H4 (cell line): ENCODE results near the gene DUS3L. TPM values are rescaled to one million over a fixed set of nuclear protein-coding genes. Genes with fewer than 3 reads are reported as not detected.

ENCODE experiments used
- DNase-seq: peaks from one replicate; pipeline ENCODE4 v3.0.0-alpha.2; 2015; ENCODE audit warnings: low spot score
- total RNA-seq: library from RNA; depleted of rRNA; stranded (reverse); fragments of >200 nt; shearing (Covaris generic); gene quantifications from 2 replicates; pipeline ENCODE4 v1.2.3, GENCODE V29; 2014; rRNA removed

The DUS3L gene
- total RNA-seq: 23.2 and 28.1 TPM in 2 replicates

GRCh38 chr19:5790559-5791520 is at the start of gene DUS3L:
DUS3L (minus strand) TSS chr19:5791163; CDS start chr19:5791141, 22 bp downstream.
- peak; percentile 99 for DNase-seq

- DNase-seq: no peak
Measured at GRCh38 chr19:5839065-5840017, 48.4 kb upstream of the DUS3L start, which contains the start of gene FUT6. FUT6 (minus strand) TSS chr19:5839702; CDS start chr19:5832567, 7,135 bp downstream.

- DNase-seq: no peak
Measured at GRCh38 chr19:5838353-5839064, 47.5 kb upstream of the DUS3L start.

- no peak for DNase-seq
Measured at GRCh38 chr19:5837761-5838352, 46.9 kb upstream of the DUS3L start.

- no peak for DNase-seq
Measured at GRCh38 chr19:5832527-5833216, 41.7 kb upstream of the DUS3L start.

GRCh38 chr19:5832061-5832460 is 41.1 kb upstream of the DUS3L start:
- no peak for DNase-seq

- DNase-seq: no peak
Measured at GRCh38 chr19:5831159-5831558, 40.2 kb upstream of the DUS3L start.

- DNase-seq: no peak
Measured at GRCh38 chr19:5829567-5830310, 38.8 kb upstream of the DUS3L start.

GRCh38 chr19:5828661-5829566 is 38.0 kb upstream of the DUS3L start:
- no peak for DNase-seq

GRCh38 chr19:5827891-5828660 is 37.1 kb upstream of the DUS3L start:
- peak; percentile 91 for DNase-seq

GRCh38 chr19:5827342-5827890 is 36.5 kb upstream of the DUS3L start:
- DNase-seq: no peak

- no peak for DNase-seq
Measured at GRCh38 chr19:5826531-5827341, 35.8 kb upstream of the DUS3L start.

GRCh38 chr19:5825178-5825577 is 34.2 kb upstream of the DUS3L start:
- DNase-seq: no peak

GRCh38 chr19:5824751-5825150 is 33.8 kb upstream of the DUS3L start:
- no peak for DNase-seq

- DNase-seq: no peak
Measured at GRCh38 chr19:5823579-5824281, 32.8 kb upstream of the DUS3L start.
